ENCODE measurements around the gene KRI1.
A peak's percentile ranks its signal among the peaks of the same experiment; 100 is the strongest.

KRI1 gene

GRCh38 chr19:10518444-10519361 lies 47.1 kb downstream of the KRI1 start:
- no peak for DNase-seq (ENCODE audit: low read depth)

GRCh38 chr19:10517760-10518443 lies 47.9 kb downstream of the KRI1 start:
- DNase-seq (ENCODE audit: low read depth), result peak; percentile 53

- DNase-seq (ENCODE audit: low read depth), result no peak
Observed at GRCh38 chr19:10517361-10517759, 48.5 kb downstream of the KRI1 start, which contains the start of gene S1PR5. Gene S1PR5, minus strand, starts transcription at chr19:10517447. Its CDS starts 2,436 bp downstream, at chr19:10515011.

GRCh38 chr19:10516671-10517286 lies 49.0 kb downstream of the KRI1 start:
- no peak for DNase-seq (ENCODE audit: low read depth)

DNA sequence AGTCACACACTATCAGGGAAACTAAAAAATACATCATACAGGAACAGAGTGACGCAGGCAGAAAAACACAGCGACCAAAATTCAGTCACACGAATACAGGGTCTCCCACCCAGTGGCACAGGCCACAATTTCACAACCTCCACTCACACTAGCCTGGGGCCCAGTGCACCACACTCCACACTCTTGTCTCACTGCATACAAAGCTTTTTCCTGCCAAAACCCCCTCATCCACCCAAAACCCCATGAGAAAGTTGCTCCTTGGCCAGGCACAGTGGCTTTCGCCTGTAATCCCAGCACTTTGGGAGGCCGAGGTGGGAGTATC lies 49.8 kb downstream of the KRI1 start:
- no peak for DNase-seq (ENCODE audit: low read depth)

GRCh38 chr19:10514211-10515145 lies 51.3 kb downstream of the KRI1 start:
- DNase-seq (ENCODE audit: low read depth), result no peak

DNA sequence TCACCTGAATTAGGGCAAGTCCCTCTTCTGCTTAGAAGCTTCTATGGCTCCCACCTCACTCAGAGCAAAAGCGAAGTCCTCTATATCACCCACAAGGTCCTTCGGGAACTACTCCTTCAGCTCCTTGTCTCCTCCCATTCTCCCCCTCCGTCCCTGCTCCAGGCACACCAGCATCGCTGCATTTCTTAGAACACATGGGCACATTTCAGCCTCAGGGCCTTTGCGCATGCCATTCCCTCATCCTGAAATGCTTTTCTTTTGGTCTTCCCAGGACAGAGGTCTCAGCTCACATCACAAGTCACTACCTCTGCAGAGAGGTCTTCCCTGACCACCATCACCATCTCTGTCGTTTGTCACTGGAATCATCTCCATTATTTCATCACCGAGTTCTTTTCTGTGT lies 52.6 kb downstream of the KRI1 start:
- DNase-seq (ENCODE audit: low read depth), result no peak

GRCh38 chr19:10510301-10510802 lies 55.5 kb downstream of the KRI1 start:
- DNase-seq (ENCODE audit: low read depth), result peak; percentile 17

DNA sequence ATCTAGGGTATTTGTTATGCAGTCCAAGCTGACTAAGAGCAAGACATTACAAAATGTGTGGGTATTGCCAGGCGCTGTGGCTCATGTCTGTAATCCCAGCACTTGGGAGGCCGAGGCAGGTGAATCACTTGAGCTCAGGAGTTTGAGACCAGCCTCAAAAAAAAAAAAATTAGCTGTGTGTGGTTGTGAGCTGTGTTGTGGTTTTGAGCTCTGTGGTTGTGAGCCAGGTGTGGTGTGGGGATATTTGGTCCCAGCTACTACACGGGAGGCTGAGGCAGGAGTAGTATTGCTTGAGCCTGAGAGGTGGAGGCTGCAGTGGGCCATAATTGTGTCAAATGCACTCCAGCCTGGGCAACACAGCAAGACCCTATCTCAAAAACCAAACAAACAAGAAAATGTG lies 57.1 kb downstream of the KRI1 start:
- peak; percentile 72 for DNase-seq (ENCODE audit: low read depth)

- no peak for DNase-seq (ENCODE audit: low read depth)
Observed at GRCh38 chr19:10508036-10508435, 57.8 kb downstream of the KRI1 start.

- DNase-seq (ENCODE audit: low read depth), result peak; percentile 66
Observed at GRCh38 chr19:10505583-10506229, 60.1 kb downstream of the KRI1 start.

Data from amniotic epithelial cell (primary cell).